Nephron (organoid): Measurements from ENCODE around the gene KDM4B.

Experiments
- H3K27ac Mint-ChIP-seq, 3 experiments: 2 replicates each; pipeline ENCODE4 v1.8.0; 2020; ENCODE audit warnings: mixed read lengths in 3 of 3, mild to moderate bottlenecking in 2 of 3, moderate library complexity in 1 of 3
- H3K27me3 Mint-ChIP-seq: 2 replicates; pipeline ENCODE4 v1.8.0; 2021; ENCODE audit warnings: low read depth, mild to moderate bottlenecking, moderate library complexity, mixed read lengths
- H3K36me3 Mint-ChIP-seq: 2 replicates; pipeline ENCODE4 v1.8.0; 2020; ENCODE audit warnings: low read depth, mixed read lengths
- H3K4me1 Mint-ChIP-seq: 2 replicates; pipeline ENCODE4 v1.8.0; 2020; ENCODE audit warnings: mixed read lengths
- H3K4me3 Mint-ChIP-seq, 3 experiments: 2 replicates each; pipeline ENCODE4 v1.8.0; 2020; ENCODE audit warnings: mild to moderate bottlenecking in 3 of 3, mixed read lengths in 3 of 3, moderate library complexity in 2 of 3
- H3K9me3 Mint-ChIP-seq: 2 replicates; pipeline ENCODE4 v1.8.0; 2020; ENCODE audit warnings: mixed read lengths
- CTCF ChIP-seq, 3 experiments: fragments of 200-600 bp; sonication (generic); IDR thresholded peaks; one replicate each; pipeline ENCODE4 v1.5.0; 2021; ENCODE audit warnings: antibody characterized with exemption in 3 of 3; ENCODE audit not compliant: unreplicated experiment in 3 of 3

Gene KDM4B

GRCh38 chr19:5127717-5128116 is 158.8 kb downstream of the KDM4B start:
- peaks cover 8% of the 10 kb centered on the region for H3K36me3 Mint-ChIP-seq
- no peak overlapping the region for H3K27ac Mint-ChIP-seq
- H3K4me3 Mint-ChIP-seq = no peak overlapping the region
- peaks cover 35% of the 10 kb centered on the region for H3K4me1 Mint-ChIP-seq
- H3K27me3 Mint-ChIP-seq = no peaks in the 10 kb centered on the region
- no peak for TF ChIP-seq CTCF (IDR thresholded peaks at IDR 0.05; ENCODE audit: unreplicated experiment in 3 of 3)
- H3K9me3 Mint-ChIP-seq = no peaks in the 10 kb centered on the region

- H3K36me3 Mint-ChIP-seq = peaks cover 6% of the 10 kb centered on the region
- H3K27me3 Mint-ChIP-seq = no peaks in the 10 kb centered on the region
- H3K9me3 Mint-ChIP-seq = no peaks in the 10 kb centered on the region
- peak overlapping the region in 2 of 3 experiments; percentile 23 to 35 for H3K27ac Mint-ChIP-seq
- no peak for TF ChIP-seq CTCF (IDR thresholded peaks at IDR 0.05; ENCODE audit: unreplicated experiment in 3 of 3)
- no peak overlapping the region for H3K4me3 Mint-ChIP-seq
- peaks cover 35% of the 10 kb centered on the region for H3K4me1 Mint-ChIP-seq
Measured at GRCh38 chr19:5128251-5128935, 159.5 kb downstream of the KDM4B start.

GRCh38 chr19:5128936-5129389 is 160.1 kb downstream of the KDM4B start:
- Mint-ChIP-seq H3K36me3 (peaks cover 4% of the 10 kb centered on the region), H3K9me3 (no peaks in the 10 kb centered on the region), H3K4me3 (no peak overlapping the region), H3K27me3 (no peaks in the 10 kb centered on the region), H3K27ac (peak overlapping the region in 1 of 3 experiments; percentile 56), H3K4me1 (peaks cover 35% of the 10 kb centered on the region)
- no peak for TF ChIP-seq CTCF (IDR thresholded peaks at IDR 0.05; ENCODE audit: unreplicated experiment in 3 of 3)

GRCh38 chr19:5129691-5130090 is 160.8 kb downstream of the KDM4B start:
- Mint-ChIP-seq H3K9me3 (no peaks in the 10 kb centered on the region), H3K4me3 (peak overlapping the region in 2 of 3 experiments; percentile 32 to 57), H3K27ac (peak overlapping the region; percentile 83 to 87 (median 83)), H3K27me3 (no peaks in the 10 kb centered on the region), H3K4me1 (peaks cover 35% of the 10 kb centered on the region), H3K36me3 (peaks cover 7% of the 10 kb centered on the region)
- TF ChIP-seq CTCF (IDR thresholded peaks at IDR 0.05; ENCODE audit: unreplicated experiment in 3 of 3) = no peak

- no peaks in the 10 kb centered on the region for H3K27me3 Mint-ChIP-seq
- peaks cover 35% of the 10 kb centered on the region for H3K4me1 Mint-ChIP-seq
- peak overlapping the region; percentile 83 to 87 (median 83) for H3K27ac Mint-ChIP-seq
- peak overlapping the region in 1 of 3 experiments; percentile 15 for H3K4me3 Mint-ChIP-seq
- peaks cover 8% of the 10 kb centered on the region for H3K36me3 Mint-ChIP-seq
- H3K9me3 Mint-ChIP-seq = no peaks in the 10 kb centered on the region
- TF ChIP-seq CTCF (IDR thresholded peaks at IDR 0.05; ENCODE audit: unreplicated experiment in 3 of 3) = no peak
Measured at GRCh38 chr19:5130371-5131030, 161.6 kb downstream of the KDM4B start.
